Activated CD4-positive, alpha-beta T cell treated with anti-CD3 and anti-CD28 coated beads, Interleukin-2, amount 50 U/mL, for 48 hours (primary cell): Measurements from ENCODE around the gene CLEC20A.
"Not testable (repeated sequence)": the region's sequence is repeated elsewhere in the genome, so short reads cannot be mapped to it uniquely, and the experiment has no call there.

Source experiments
- DNase-seq, 2 experiments: peaks; one replicate each; pipeline ENCODE4 v3.0.0-alpha.2; 2020

The CLEC20A gene

DNA sequence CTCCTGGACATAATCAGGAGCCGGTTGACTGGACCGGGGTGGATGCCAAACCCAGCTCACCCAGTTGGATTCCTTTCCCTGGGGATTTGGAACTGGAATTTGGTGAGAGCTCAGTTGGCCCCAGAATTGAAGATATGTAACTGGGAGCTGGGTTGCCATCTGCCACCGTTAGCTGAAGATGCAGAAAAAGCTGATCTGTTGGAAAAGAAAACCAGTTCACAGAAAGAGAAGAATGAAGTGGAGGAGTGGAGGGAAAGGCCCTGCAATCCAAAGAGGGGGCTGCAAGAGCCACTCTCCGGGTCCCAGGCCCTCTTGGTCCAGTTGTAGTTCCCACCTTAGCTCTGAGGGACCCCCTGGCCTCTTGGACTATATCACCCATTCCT lies 32.2 kb upstream of the CLEC20A start:
- no peak for DNase-seq

DNA sequence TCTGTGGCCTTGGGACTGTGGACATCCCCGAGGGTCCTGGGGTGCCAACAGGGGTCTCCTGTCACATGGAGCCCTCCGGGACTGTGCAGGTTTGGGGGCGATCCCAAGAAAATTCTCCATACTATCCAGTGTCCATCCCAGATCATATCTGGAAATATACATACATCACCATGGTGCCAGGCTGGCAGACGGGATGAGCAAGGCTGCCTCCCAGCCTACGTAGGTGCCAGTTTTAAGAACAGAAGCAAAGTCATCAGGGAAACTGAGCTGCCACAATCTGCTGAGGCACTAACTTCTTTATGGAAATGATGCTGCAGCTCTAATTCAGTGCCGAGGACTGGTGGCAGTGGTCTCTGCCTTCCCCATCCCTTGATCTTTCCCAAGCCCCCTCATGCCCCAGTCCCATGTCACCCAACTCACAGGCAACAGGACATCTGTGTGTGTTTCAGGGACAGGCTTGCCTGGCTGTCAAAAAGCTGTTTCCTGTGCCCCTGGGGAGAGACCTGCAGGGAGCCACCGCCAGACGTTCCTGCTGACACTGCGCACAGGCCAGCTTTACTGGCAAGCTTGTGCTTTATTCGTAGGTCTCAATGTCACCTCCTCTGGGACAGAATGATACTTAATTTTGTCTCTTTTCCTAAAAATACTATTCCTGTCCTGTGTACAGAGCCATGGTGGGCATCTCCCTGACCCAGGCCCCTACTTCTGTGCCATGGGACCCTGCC lies 31.6 kb upstream of the CLEC20A start:
- no peak for DNase-seq

DNA sequence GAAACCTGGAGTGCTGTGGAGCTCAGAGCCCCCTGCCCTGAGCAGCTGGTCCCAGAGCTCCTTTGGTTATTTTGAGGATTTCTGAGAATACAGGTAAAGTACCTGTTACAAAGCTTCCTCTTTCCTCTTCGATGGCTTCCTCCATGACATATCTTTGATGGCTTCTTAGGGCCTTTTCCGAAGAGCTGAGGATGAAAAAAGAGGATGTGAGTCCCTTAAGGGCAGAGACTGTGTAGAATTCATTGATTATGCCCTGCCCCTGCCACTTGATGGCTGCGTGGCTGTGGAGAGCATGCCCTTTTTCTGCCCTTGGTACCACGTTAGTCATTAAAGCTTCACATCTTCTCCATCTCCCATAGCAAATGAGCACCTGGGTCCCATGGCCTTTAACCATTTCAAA lies 30.4 kb upstream of the CLEC20A start:
- no peak for DNase-seq

DNA sequence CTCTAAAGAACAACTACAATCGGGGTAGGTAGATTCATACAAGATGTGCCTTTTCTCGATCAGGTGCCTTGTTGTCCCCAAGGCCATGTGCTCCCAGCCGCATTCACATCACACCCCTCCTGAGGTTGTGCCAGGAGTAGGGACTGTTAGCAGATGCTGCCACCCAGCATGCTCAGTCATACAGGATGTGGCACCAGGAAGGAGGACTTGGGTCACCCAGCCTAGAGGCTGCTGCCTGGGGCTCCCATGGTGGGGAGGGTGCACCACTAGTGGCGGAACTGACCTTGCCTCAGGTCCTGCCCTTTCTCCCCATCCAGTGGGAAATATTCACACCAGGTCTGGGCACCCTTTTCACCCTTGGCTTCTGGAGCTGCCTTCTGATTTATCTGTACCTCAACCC lies 24.5 kb upstream of the CLEC20A start:
- DNase-seq = no peak

DNA sequence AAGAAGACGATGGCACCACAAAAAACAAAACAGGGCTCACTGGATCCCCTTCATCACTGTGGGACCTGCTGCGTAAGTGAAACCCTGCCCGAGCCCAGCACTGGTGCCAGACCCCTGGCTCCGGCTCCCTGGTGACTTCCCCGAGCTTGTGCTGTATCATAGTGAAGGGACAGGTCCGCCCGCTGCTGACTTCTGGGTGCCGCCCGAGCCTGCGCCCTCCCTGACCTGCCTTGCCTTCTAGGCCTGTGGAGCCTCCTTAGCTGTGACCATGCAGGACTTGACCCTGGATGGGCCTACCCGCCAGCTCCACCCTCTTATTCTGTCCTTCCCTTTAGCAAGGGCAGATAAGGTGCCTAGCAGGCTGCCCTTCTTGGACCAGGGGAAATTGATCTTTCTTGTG lies 24.0 kb upstream of the CLEC20A start:
- DNase-seq = no peak

DNA sequence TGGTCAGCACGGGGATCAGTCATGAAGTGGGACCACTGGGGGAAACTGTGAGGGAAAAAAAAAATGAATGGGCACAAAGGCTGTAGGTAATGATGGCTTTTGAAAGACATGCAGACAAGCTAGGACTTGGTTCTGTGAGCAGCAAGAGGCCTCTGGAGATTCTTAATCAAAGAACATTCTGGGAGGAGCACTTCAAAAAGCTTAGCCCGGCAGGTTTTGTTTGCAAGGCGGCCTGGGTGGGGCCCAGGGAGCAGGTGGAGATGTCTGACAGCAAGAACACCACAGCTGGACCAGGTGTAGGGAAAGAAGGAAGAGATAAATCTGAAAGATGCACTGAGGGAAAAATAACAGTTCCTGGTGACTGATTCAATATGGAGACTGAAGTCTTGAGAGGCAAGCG lies 22.1 kb upstream of the CLEC20A start:
- DNase-seq = no peak

DNA sequence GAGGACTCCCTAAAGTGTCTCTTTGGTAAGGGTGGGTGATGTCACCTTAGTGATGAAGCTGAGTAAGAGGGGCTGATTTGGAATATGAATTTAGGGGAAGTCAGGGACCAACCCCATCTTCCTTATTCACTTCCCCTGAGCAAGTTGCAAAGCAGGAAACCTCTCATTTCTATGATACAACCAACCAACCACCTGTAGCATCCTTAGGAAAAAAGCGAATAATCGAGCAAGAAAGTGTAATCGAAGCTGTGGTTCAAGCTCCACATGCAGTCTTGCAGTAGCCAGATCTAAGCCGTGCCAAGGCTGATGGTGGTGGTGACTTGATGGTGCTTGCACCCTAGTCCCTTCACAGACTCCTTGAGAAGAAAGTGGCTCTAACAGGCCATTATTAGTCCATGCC lies 19.3 kb upstream of the CLEC20A start:
- no peak for DNase-seq

DNA sequence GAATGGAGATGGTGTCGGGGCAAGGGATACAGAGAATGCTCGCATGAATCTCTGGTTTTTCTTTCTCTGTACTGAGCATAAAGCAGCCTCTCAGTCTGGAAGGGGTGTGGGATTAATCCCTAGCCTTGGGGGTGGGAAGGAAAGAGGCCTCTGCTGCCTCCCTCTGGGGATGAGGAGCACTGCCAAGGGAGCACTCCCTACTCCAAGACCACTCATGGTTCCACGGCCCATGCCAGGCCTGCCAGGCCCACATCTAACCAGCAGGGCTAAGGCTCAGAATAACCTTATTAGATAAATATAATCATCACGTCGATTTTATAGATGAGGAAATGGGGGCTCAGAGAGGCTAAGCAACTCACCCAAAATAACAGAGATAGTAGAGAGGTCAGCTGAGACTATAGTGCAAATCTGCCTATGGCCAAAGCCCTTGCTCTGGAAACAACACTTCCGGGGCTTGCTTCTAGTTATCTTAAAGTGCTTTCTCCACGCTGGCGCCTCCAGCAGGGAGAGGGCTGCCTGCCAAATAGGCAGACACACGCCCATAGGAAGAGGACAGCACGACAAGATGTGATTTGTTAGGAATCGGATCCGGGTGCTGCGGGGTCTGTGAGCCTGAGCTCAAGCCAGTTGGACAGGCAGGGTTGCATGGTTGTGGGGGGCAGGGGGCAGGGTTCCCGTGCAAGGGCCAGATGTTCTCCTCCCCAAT lies 16.7 kb upstream of the CLEC20A start:
- DNase-seq = no peak

DNA sequence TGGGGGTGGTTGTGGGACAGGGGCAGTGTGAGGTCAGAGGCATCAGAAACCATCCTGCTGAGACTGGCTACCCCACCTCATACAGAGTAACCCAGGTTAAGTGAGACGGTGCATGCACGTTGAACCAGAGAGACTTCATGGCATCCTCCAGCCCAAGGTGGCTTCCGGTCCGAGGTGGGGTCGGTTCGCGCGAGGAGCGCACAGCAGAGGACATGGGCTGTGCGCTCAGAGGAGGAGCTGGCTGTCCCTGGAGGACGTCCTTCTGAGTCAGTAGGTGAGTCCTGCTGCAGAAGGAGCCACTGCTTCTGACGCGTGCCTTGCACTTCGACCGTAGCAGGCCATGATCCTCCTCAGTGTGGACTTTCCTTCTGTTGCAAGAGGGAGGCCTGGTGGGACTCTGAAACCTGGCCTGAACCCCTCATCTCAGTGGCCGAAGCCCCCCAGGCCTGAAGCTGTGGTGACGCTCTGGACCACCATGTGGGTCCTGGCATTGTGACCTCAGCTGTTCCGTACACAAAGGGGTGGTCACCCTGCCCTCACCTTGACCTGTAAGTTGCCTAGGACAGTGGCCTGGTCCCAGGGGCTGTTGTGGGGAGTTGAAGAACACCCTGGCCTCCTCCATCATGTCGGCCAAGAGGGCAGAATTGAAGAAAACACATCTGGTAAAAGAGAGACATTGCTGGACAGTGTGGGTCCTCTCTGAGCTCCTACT lies 16.0 kb upstream of the CLEC20A start, which contains the start of gene TEX35:
TSS of gene TEX35 (plus strand) at position 544 of the 712 bp plus-strand sequence. CDS start at position 624, 80 bp downstream.
- no peak for DNase-seq

DNA sequence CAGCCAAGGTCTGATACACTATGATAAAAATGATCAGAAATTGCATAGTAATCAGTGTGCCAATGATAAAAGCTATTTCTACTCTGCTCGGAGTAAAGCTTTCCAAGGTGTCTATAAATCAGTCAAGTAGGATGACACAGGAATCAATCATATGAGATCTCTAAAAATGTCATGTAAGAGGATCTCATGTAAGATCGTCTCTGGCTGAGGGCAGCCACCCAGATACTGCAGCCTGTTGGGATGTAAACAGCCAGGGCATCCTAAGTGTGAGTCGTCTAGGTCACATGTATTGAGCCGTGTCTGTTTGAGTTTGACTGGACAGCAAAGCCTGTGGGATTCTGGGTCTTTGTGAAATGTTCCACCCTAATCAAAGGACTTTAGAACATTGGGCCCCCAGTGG lies 13.4 kb upstream of the CLEC20A start:
- DNase-seq = no peak

DNA sequence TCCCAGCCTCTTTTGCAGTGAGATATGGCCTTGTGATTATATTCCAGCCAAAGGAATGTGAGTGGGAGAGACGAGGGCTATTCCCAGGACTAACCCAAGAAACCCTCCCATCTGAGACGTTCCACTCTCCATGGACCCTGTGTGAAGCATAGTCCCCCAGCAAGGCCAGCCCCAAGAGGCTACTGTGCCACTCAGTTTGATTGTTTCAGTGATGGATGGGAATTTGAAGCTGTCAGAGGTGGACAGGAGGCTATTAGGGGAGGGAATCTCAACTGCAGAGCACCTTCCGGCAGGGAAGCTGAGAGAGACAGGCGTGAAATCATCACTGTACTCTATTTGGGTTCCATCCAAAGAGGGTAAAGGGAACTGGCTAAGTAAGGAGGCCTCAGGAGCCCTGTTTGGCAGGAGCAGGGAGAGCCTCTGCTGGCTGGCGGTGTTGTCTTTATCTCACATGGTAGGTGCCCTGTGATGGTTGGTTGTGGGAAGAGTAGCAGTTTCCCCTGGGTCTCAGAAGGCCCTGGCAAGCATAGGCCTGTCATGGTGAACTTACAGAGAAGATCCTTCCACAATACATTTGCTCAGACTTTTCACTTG lies 12.7 kb upstream of the CLEC20A start:
- DNase-seq = no peak

DNA sequence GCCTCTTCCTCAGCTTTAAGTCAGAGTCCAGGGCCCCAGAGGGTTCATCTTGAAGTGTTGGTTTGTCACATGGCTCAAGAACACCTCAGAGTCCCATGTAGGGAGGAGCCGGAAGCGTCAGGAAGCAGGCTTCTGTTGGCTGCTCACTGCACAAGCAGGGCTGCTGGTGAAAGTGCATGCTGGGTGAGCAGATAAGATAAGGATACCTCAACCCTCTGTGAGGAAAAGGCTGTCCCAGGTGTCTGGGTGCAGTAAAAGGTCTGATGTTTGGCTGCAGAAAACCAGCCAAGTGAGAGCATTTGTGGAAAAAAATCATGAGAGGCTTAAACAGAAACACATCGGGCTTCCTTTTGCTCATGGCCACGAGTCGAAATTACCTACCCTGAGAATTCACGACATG lies 9.9 kb upstream of the CLEC20A start:
- no peak for DNase-seq

DNA sequence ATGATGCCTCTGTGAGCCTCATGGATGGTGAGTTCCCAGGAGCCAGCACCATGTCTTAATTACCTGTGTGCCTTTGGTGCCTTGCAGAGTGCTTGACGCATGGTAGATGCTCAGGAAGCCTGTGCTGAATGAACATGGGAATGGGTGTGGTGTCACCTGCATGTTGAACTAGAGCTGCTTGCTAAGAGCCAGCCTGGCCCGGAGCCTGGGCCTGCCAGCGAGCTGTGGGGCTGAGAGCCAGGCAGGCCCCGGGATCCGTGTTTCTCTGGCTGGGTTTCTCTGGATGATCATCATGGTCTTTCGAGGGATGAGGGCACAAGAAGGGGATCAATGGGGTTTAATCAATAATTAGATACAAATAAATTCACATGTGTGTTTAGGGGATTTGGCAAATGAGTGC lies 9.4 kb upstream of the CLEC20A start:
- DNase-seq = no peak

DNA sequence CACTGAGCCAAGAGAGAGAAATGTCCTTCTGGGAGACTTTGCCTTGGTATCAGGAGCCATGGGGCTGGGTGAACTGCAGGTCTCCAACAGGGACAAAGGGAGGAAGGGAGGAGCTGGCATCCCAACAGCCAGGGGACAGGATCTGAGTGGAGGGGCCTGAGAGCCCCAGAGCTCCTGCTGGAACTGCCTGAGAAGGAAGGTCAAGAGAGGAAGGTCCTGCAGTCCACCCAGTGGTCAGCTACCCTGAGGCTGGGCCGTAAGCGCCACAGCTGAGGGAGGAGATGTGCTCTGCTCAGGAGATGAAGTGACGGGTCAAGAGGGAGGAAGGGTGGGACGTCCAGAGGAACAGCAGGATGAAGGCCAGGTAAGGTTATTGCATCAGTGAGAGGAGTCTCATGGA lies 7.5 kb upstream of the CLEC20A start:
- DNase-seq = no peak

DNA sequence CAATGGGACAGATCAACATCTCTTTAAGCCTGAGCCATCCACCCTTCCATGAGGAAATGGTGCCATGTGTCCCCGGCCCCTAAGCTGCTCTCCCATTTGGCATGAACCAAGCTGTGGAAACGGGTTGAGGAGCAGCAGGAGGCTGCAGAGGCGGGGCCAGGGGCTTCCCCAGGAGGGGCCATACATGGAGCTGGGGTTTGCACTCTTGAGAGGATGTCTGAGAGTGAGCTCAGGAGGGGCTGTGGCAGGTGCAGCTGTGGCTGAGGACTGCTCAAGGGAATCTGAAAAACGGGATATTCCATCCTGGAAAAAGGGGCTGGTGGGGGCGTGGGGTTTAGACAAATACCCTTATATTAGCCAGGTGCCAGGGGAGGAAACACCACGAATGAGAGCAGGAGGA lies 7.1 kb upstream of the CLEC20A start:
- DNase-seq = no peak

DNA sequence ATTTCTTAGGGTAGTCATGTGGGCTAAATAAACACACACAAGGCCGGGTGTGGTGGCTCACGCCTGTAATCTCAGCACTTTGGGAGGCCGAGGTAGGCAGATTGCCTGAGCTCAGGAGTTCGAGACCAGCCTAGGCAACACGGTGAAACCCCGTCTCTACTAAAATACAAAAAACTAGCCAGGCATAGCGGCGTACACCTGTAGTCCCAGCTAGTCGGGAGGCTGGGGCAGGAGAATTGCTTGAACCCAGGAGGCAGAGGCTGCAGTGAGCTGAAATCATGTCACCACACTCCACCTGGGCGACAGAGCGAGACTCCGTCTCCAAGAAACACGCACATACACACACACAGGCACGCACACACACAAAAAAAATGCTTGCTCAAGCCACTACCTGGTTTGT lies 6.6 kb upstream of the CLEC20A start:
- DNase-seq = not testable (repeated sequence)

DNA sequence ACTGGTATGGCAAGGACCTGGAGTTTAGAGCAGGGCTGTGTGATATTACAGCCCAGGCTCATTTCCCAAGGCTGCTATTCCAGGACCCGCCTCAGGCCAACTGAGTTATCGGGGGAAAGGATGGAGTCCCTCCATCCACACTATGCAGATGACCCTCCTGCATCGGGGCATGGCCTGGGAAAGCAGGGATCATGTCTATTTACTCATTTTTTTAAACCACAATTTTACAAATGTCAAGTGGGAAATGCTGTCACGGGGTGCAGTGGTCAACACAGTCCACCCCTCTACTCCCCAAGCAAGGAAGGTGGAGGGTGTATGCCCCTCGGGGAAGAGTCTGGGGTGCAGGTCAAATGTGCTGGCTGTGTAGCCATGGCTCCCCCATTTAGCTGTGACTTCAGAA lies 6.1 kb upstream of the CLEC20A start:
- no peak for DNase-seq

DNA sequence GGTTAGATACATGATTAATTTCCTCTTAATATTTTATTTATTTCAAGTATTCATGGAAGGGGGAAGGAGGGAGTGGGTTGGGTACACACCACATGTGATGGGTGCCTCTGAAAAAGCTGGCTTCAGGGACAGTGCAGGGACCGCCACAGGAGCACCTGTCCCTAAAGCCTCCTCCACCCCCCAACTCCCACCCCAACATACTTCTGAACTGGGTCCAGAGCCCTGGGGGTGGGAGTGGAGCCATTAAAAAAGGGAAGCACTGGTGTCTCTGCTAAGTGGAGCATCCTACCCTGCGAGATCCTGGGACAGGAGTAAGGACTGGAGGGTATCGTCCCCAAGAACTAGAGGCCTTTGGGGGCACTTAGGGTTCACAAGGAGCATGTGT lies 5.6 kb upstream of the CLEC20A start:
- no peak for DNase-seq

DNA sequence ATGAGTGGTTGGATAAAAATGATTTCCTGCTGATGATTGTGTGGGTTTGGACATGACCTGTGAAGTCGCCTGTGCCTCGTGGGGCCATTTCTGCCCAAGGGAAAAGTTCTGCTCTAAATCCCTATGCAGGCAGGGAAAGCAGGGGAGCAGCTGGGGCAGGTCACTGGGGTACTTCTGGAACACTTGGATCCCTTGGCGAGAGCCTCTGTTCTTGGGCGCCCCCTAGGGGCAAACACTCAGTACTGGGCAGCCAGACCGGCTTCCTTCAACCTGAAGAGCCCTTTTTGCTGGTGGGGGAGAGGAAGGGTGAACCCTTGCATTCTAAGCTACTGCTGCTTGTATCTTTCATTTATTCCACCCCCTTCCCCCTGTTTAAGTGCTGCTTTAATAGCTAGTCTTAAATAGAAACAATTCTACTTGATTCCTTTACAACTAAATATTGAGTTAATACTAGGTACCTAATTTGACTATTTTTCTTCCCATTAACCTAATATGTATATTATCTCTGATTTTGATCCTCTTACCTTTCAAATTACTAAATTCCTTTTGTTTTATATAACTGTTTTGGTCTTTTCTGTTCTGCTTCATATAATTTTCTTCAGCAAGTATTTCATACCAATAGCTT lies 5.1 kb upstream of the CLEC20A start:
- peak; percentile 64 to 73 for DNase-seq

DNA sequence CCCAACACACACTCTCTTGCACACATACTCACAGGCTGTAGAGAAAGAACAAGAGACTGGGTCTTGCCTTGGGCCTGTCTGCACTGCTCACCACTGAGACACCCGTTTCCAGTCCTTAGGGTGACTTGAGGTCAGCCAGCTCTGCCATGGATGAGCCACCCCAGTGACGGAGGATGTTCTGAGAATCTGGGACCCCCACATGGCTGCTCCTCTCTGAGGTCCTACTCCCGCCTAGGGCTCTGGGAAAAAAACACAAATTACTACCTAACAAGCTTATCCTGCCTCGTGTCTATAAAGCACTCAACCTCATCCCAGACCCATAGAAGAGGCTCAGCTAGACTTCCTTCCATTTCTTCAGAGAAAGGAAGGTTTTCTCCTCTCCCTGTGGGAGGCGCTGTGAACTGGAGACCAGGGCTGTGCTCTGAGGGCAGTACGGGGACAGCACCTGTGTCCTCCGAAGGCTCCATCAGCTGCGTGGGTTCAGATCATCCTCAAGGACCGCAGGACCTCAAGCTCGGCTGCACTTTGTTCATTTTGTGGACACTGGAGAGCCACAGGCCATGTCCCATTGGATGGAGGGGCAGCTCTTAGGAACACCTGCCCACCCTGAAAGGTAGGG lies 4.3 kb upstream of the CLEC20A start:
- DNase-seq = no peak

DNA sequence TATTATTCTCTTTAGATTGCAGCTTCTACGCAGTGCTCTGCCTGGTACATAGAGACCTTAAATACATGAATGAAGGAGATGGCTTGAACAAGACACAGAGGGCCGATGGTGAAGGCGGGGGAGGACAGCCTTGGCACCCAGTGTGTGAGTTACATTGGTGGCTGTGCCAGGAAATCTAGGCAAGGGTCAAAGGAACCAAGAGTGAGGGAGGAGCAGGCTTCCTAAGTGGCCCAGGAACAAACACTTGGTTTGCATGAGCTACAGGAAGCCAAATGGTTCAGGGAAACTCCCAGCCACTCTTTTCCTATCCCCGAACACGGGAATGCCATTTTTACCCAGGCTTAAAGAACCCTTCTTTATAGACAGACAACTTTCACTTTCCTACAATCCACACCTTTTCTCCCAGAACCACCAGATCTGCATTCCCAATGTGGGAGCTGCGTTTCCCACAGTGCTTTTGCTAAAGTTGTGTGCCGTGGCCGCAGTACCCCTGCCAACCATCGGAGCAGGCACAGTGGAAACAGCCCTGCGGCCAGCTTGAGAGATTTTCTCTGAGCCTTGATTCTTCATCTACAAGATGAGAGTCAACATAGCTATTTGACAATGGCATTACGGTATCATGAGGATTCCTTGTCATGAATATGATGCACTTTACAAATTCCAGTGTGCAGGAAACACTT lies 3.5 kb upstream of the CLEC20A start:
- no peak for DNase-seq
